Activated CD8-positive, alpha-beta memory T cell treated with anti-CD3 and anti-CD28 coated beads, Interleukin-2, amount 50 U/mL, for 24 hours (primary cell): Measurements from ENCODE around the gene CHD6.

Experiments used
- DNase-seq: peaks from one replicate; pipeline ENCODE4 v3.0.0-alpha.2; 2020; ENCODE audit errors: extremely low read depth

CHD6 gene

DNA sequence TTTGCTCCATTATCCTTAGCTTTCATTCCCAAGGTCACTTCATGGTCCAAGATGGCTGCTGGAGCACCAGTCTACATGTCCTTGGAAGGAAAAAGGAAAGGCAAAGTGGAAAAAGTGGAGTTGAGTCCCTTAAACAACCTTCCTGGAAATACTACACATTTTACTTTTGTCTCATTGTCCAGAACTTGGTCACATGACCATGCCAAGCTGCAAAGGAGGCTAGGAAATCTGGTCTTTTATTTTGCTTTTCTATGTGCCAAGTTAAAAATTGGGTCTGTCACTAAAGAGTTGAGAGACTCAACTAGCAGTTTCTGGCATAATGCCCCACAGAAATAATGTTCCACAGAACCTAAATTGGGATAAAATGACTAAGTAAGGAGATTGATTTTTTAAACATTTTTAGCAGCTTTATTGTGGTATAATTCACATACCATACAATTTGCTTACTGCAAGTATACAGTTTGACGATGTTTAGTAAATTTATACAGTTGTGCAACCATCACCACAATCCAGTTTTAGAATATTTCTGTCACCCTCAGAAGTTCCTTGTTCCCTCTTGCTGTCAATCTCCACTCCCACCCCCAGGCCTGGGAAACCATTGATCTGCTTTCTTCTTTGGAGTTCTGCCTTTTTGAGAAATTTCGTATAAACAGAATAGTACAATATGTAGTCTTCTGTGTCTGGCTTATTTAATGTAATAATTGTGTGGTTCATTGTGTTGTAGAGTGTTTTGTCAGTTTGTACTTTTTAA, 5.6 kb upstream of the CHD6 start:
- DNase-seq = no peak

DNA sequence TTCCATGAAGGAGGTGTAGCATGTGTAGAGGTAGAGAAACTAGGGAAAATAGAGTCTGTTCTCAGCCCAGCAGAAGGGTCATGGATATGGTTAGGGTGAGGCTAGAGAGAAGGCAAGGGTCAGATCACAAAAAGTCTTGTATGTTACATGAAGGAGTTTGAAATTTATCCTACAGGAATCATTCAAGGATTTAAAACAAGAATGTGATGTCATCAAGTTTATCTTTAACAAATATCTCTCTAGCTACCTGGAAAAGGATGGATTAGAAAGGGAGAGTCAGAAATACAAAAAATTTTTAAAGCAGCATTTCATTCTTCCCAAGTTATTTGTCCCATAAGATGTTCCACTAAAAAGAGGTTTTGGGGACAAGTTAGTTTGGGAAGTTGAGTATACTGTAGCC, 4.4 kb upstream of the CHD6 start:
- DNase-seq = no peak

- DNase-seq = no peak
Measured at GRCh38 chr20:41621971-41622370, 3.8 kb upstream of the CHD6 start.

DNA sequence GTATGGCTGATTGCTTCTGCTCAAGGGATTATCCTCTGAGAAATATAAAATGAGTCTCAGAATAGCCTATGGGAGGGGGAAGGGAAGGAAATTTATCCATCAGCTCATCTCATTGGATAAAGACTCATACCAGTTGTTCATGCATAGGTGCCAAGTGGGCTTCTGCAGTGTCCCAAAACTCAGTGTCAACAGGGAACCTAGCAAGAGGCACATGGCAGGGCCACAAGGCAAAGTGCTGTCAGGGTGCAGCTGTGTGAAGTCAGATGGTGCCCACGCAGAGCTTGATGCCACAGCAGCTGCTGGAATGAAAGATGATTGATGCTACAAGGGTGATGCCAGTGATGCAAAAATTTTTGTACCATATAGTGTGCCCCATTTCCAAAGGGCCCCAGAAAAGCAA, 3.2 kb upstream of the CHD6 start:
- DNase-seq = no peak

DNA sequence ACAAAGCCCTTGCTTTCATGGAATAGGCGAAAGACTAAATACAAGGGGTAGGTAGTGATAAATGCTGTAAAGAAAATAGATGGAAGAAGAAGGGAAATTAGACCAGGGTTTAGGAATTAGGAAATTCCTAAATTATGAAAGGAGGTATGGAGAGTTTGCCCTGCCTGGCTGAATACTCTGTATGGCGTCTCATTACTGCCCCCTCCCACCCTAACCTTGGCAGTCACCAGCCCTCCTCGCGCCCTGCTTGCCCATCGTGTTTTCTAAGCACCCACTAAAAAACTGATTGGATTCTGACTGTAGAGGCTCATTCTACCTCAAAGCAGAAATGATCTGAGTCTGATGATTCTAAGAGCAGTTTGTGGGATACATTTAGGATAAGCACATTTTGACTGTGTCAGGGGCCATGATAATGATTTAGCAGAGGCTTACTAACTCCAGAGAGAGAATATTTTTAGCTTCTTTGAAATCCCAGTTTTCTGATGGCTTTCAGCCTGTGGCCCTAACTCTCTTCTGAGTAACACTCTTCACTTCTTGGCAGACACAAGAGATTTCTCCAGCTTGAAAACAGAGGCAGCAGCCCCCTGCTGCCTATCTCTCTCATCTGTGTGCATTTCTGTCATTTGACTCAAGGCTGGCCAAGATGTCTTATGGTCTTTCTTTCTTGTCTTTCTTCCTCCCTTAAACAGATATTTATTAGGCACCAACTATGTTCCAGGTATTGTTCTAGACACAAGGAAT, 1.4 kb upstream of the CHD6 start:
- no peak for DNase-seq

GRCh38 chr20:41618807-41619311, 682 bp upstream of the CHD6 start:
- no peak for DNase-seq

DNA sequence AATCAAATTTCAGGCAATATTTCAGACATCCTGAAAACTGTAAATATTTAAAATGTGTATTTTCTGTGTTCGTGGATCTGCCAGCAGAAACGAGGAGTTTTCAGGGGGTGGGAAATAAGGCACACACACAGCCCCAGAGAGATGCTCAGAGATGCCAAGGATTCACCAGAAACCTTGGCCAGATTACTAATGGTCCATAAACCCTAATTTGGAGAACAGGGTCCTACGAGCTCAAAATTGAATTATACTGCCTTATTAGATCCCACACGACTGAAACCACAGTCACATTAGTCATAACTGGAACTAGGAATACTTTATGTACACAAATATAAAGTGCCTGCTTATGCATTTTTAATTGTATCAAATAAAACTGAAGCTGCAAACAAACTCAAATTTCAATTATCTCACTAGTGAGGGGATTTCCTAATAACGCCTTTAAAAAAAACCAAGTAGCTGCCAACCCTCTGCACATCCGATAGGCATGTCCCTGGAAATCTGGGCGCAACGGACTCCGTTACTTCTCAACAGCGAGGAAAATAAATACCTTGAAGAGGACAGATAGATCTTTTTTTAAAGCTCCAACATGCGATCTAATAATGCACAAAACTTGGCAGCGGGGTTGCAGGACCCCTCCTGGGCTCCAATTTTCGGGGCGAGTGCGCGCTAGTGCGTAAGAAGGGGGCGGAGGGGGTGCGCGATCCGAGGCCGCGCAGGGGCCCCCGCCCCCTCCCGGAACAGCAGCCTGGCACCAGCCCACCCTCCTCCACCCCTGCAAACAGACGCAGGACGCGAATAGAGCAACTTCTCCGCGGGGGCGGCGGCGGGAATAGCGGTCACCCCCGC, 897 bp downstream of the CHD6 start:
- no peak for DNase-seq

- no peak for DNase-seq
Measured at GRCh38 chr20:41616228-41616627, 1.9 kb downstream of the CHD6 start.

GRCh38 chr20:41615676-41616075, 2.5 kb downstream of the CHD6 start:
- no peak for DNase-seq

GRCh38 chr20:41615110-41615509, 3.1 kb downstream of the CHD6 start:
- DNase-seq = no peak

DNA sequence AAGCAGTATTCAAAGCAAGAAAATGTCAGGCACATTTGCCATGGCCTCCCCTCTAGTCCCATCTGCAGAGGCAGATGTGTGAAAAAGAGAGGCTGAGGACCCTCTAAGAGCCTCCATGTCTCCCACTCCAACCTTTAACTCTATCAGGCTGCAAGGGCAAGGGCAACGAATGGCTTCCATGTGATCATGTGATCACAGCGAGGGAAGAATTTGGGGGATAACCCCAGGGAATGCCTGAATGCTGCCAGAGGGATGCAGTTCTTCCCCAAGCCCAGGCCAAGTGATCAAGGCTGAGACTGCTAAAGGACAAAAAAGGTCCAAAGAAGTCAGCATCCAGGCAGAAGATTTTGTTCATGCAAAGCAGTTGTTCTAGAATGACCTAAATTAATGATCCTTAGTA, 4.9 kb downstream of the CHD6 start:
- no peak for DNase-seq

DNA sequence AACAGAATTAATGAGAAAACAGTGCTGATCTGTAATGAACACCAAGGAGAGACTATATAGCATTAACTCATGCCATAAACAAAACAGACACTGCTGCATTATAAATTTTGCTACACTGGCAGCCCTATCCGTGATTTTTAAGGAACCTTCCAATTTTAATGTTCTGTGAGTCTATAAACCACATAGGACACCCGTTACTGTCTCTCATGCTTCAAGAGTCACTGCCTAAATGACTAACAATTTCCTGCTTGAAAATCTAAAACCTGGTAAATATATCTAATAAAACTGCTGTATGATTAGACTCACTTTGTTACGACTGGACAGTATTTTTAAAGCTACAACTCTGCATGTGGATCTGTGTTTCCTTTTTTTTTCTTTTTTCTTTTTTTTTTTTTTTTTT, 8.7 kb downstream of the CHD6 start:
- DNase-seq = no peak

DNA sequence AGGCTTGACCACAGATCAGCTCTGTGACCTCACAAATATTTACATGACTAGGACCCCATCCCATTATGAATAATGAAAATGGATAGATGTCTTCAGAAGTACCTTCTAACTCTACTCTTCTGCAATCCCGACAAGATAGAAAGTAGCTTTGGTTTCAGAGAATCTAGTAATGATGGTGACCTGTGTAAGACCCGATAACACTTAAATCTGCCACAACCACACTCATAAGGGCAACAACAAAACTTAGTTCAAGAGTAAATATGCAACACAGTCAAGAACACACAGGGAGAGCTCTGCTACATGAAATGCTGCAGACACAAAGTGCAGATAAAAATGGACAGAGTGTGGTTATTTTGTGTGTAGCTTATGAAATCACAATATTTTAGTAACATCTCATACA, 9.6 kb downstream of the CHD6 start:
- DNase-seq = no peak

DNA sequence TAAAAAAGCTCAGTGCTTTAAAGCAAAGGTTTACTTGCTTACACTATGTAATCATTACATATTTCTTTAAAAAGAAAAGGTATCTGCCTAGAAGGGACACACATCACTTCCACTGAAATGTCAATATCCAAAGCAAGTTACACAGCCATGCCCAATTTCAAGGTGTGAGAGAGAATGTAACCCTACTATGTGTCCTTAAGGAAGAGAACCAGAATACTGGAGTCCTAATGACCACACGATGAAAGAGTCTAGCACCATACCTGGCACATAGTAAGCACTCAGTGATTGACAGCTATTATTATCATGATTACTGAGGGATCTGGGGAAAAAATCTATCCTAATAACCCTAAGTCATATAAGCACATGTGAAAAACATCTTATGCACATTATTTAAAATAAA, 10.4 kb downstream of the CHD6 start:
- no peak for DNase-seq

DNA sequence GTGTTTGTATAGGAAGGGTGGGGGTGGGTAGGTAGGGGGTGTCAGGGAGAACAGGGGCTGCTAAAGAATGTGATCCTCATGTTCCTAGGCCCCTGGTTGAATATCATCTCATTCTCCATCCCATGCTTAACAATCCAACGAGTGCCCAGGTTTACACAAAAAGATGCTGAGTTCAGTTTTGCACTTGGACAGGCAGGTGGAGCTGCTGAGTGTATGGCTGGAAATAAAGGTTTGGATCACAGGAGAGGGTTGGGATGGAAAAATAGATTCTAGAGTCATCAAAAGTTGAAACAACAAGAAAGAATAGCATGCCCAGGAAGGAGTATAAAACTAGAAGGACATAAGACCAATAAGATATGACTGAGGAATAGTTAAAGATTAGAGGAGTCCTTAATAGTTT, 14.2 kb downstream of the CHD6 start:
- no peak for DNase-seq

DNA sequence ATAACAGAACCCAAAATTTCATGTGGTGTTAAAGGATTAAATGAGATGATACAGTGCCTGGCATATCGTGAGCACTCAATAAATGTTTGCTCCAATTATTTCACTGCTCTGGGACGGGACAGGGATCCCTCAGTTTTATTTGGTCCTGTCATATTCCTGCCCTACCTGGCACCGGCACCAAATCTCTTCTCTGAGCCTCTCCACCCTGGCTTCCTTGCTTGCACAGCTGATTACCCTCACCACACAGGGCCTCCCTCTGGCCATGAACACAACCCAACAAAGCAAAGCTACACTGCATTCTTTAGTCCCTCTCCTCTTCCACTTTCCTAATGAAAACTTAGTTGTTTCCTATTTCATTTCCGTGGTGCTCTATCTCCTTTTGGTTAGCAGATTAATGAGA, 16.4 kb downstream of the CHD6 start:
- DNase-seq = no peak

- DNase-seq = no peak
Measured at GRCh38 chr20:41600926-41601631, 17.1 kb downstream of the CHD6 start.

DNA sequence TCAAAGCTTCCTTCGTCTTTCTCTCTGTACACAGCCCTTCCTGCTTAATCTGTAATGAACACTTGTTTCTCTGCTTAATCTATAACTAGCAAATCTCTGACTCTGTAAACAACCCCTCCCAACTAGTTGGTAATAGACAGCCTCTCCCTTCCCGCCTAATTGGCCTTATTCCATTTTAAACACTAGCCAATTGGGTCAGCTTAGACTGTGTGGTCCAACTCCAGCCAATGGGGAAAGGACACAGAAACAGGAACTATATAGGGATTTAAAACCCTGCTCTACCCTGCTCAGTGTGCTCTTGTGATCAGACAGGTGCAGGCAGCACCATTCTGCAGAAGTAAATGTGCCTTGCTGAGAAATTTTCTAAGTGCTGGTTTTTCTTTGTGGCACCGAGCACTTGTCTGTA, 18.5 kb downstream of the CHD6 start:
- no peak for DNase-seq

DNA sequence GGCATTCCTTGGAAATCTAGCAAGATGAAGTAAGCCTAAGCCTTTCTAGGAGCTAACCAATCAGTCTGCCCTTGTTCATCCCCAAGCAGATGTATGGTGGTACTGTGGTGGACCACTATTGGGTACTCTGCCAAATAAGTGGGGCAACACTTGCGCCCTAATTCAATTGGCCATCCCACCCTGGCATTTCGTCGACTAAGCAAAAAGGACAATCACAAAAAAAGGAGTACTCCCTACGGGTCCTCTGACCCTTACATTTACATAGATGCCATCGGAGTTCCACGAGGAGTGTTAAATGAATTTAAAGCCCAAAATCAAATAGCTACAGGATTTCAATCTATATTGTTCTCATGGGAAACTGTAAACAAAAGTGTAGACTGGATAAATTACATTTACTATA, 19.5 kb downstream of the CHD6 start:
- DNase-seq = no peak

DNA sequence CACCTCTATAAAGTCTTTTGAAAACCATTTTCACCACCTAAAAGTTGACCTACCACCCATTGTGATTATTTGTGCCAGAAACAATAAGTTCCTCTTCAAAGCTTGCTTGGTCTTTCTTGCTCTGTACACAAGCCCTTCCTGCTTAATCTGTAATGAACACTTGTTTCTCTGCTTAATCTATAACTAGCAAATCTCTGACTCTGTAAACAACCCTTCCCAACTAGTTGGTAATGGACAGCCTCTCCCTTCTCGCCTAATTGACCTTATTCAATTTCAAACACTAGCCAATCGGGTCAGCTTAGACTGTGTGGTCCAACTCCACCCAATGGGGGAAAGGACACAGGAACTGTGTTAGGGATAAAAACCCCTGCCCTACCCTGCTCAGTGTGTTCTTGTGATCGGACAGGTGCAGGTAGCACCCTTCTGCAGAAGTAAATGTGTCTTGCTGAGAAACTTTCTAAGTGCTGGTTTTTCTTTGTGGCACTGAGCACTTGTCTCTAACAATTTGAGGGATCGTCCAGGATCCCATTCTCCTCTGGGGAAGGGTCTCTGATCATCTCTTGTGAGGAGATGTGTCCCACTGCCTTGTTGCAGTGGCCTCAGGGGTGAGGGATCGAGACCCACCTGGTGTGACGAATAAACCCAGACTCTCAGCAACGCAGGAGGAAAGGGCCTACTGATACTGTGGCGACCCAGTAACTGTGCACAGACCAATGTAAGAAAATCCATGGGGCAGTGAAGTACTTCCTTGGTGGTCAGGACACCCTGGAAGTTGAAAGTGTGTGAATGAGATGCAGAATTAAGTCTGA, 23.5 kb downstream of the CHD6 start:
- DNase-seq = no peak
